ENCODE data around the gene OR5M10. TPM values are rescaled to one million over a fixed set of nuclear protein-coding genes. Genes with fewer than 3 reads are reported as not detected.
"Not testable (repeated sequence)": the region's sequence is repeated elsewhere in the genome, so short reads cannot be mapped to it uniquely, and the experiment has no call there.

OR5M10 gene
- not detected for polyA plus RNA-seq (ENCODE audit: insufficient read length in 3 of 3)
- long read RNA-seq, donor 1: 0 reads
- long read RNA-seq, donor 2: 0 reads
- long read RNA-seq, donor 3: 0 reads
- long read RNA-seq, donor 4: 0 reads
- long read RNA-seq, donor 5: 0 reads
- long read RNA-seq, donor 6: 0 reads
- long read RNA-seq, donor 7: 0 reads
- long read RNA-seq, donor 8: 0 reads
- long read RNA-seq, donor 9: 0 reads
- long read RNA-seq, donor 10: 0 reads
- long read RNA-seq, donor 11: 0 reads
- long read RNA-seq, donor 12: 0 reads
- long read RNA-seq, donor 13: 0 reads
- long read RNA-seq, donor 14: 0 reads
- long read RNA-seq, donor 15: 0 reads
- long read RNA-seq, donor 16: 0 reads

DNA sequence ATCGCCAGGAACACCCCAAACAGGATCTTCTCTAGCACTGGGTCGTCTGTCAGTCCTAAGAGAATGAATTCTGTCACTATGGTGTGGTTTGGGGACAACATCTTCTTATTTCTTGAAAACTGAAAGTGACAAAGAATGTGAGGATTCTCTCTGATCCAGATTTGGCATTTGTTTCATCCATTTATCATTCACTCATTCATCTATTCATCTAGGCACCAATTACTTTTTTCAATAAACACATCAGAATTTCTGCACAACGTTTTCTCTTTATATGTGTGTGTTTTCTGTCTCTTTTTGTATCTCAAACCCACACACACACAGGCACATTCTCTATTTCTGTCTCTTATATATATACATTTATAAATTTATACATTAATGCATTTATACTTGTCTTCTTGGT lies at the start of gene OR5M10:
Gene OR5M10 (minus strand): TSS at position 101 of the 400 bp plus-strand sequence. CDS start 0 bp downstream, at position 101.
- DNase-seq: no peak

GRCh38 chr11:56625946-56626345 lies 48.4 kb upstream of the OR5M10 start:
- DNase-seq: no peak

DNA sequence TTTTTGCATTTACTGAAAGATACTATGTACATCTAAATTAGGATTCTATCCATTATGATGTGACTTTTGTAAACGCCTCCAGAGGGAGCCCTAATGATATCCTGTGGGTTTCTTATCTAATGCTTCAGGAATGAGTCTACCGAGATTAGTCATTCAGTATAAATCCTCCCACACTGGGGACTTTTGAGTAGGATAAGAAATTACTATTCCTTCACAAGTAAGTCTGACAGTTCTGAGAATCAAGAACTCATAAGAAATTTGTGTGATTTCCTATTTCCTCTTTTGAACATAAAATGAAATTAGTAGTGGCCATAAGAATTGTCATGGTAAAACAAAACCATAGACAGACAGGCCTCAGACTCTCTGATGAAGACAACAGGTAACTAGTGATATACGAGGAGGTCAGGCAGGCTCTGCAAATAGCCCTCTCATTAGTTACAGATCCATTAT lies 47.2 kb upstream of the OR5M10 start:
- DNase-seq: peak; percentile 21

GRCh38 chr11:56611174-56611573 lies 33.7 kb upstream of the OR5M10 start:
- DNase-seq: no peak

DNA sequence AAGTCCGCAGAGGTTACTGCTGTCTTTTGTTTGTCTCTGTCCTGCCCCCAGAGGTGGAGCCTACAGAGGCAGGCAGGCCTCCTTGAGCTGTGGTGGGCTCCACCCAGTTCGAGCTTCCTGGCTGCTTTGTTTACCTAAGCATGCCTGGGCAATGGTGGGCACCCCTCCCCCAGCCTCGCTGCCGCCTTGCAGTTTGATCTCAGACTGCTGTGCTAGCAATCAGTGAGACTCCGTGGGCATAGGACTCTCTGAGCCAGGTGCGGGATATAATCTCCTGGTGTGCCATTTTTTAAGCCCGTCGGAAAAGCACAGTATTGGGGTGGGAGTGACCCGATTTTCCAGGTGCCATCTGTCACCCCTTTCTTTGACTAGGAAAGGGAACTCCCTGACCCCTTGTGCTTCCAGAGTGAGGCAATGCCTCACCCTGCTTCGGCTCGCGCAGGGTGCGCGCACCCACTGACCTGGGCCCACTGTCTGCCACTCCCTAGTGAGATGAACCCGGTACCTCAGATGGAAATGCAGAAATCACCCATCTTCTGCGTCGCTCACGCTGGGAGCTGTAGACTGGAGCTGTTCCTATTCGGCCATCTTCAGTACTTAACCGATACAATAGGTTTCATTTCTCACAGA lies 14.7 kb upstream of the OR5M10 start:
- not testable (repeated sequence) for DNase-seq

DNA sequence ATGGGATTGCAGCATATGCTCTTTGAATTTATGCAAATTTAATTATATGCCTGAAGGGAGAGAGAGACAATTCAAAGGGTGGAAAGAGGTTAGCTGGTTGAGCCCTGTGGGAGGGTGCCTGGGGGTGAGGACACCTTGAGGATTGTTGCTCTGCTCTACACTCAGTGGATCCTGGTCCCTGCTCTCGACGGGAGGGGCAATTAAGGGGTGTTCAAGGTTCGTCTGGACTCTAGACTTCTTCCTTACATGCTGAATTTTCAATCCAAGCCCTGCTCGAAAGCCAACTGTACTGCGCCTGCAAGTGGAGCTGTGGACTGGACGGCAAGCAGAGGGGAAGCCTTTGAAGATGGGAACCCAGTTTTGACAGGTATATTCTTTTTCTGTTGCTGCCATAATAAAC lies 18.9 kb downstream of the OR5M10 start:
- DNase-seq: no peak

- not testable (repeated sequence) for DNase-seq
These were observed 22.8 kb downstream of the OR5M10 start for GRCh38 chr11:56554691-56555090.

GRCh38 chr11:56545531-56545930 lies 32.0 kb downstream of the OR5M10 start:
- DNase-seq: no peak

DNA sequence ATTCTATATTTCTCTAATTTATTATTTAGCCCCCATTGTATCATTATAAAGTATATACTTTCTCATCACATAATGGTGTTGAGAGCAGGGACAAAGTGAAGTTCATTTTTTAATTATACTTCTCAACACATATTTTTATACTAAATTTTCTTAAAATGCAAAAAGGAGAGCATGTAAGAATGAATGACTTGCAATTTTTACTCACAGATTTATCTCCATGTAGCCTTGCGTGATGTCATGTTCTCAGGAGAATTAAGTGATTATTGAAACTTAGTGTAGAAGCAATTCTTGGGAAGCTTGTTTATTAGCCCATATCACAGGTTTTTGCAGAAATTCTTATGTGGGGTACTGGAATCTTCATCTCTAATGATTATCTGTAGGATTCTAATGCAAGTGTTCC lies 33.8 kb downstream of the OR5M10 start:
- no peak for DNase-seq

DNA sequence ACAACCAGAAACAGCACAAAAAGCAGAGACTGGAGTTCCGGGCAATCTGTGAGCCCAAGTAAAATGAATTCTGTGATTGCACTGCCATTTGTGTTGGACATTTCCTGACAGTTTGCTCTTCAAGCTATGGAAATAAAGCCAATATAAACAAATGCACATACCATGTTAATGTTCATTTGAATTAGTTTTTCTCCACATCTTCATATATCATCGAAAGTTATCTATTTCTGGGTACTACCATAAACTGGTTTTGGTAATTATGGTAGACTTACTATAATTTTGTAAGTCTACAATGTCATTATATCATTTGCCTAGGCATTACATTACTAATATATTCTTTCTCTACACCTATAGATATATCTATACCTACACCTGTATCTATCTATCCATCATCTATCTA lies 34.4 kb downstream of the OR5M10 start, which contains the start of gene OR5M11:
Gene OR5M11 (minus strand): TSS at position 101 of the 400 bp plus-strand sequence. CDS start 0 bp downstream, at position 101.
- DNase-seq: no peak

DNA sequence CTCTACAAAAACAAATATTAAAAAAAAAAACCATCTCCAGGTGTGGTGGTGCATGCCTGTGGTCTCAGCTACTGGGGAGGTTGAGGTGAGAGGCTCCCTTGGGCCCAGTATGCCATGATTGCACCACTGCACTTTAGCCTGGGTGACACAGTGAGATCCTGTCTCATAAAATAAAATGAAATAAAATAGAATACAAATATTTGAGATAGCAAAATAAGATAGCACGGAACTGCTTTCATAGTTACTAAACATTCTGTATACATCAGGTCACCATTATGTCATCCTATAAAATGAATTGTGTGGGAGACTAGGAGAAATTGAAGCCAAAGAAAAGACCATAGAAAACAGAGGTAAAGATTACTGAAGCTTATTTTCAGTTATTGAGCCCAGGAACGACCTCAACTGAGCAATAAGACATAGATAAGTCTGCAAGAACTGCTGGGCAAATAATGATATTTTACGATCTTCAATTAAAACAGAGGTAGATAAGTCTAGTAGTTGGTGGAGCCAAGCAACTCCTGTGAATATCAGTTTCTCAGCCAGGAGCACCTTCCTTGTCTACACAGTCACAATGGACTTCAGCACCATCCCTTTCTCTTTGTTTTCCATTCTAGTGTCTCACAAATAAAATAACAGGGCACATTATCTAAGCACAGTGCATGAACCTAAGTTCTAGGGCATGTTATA lies 44.3 kb downstream of the OR5M10 start:
- no peak for DNase-seq

DNA sequence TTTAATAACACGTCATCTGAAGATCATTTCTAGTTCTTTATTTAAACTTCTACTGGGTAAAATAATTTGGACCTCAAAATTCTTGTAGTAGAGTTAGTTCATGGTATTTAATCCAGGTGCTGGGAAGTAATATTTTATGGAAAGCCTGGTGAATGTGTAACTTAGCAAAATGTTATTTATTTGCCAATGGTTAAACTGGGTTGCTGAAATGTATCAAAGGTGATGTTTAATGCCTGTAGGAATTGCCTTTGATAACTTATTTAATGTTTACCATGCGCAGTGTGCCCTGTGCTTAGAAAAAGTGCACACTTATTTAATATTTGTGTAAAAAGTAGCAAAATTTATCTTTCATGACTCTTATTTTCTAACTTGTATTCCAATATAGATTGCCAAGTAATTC lies 45.7 kb downstream of the OR5M10 start:
- DNase-seq: no peak

Other genes with a start within 250 kb of the OR5M10 start
- not detected for gene OR8K1, start 231.7 kb downstream of the OR5M10 start, polyA plus RNA-seq (ENCODE audit: insufficient read length in 3 of 3)
- gene OR8J1, start 223.4 kb downstream of the OR5M10 start, polyA plus RNA-seq (ENCODE audit: insufficient read length in 3 of 3): not detected
- not detected for gene OR8U1, start 202.1 kb downstream of the OR5M10 start, polyA plus RNA-seq (ENCODE audit: insufficient read length in 3 of 3)
- gene OR5AL1, start 165.0 kb downstream of the OR5M10 start, polyA plus RNA-seq (ENCODE audit: insufficient read length in 3 of 3): not detected
- not detected for gene OR5M3, start 104.4 kb downstream of the OR5M10 start, polyA plus RNA-seq (ENCODE audit: insufficient read length in 3 of 3)
- not detected for gene OR5M8, start 86.4 kb downstream of the OR5M10 start, polyA plus RNA-seq (ENCODE audit: insufficient read length in 3 of 3)
- gene OR5M11, start 34.5 kb downstream of the OR5M10 start, polyA plus RNA-seq (ENCODE audit: insufficient read length in 3 of 3): not detected
- not detected for gene OR5M1, start 37.2 kb upstream of the OR5M10 start, polyA plus RNA-seq (ENCODE audit: insufficient read length in 3 of 3)
- gene OR5AP2, start 64.7 kb upstream of the OR5M10 start, polyA plus RNA-seq (ENCODE audit: insufficient read length in 3 of 3): not detected
- not detected for gene OR5AR1, start 86.0 kb upstream of the OR5M10 start, polyA plus RNA-seq (ENCODE audit: insufficient read length in 3 of 3)
- not detected for gene OR9G1, start 121.4 kb upstream of the OR5M10 start, polyA plus RNA-seq (ENCODE audit: insufficient read length in 3 of 3)
- gene OR9G4, start 171.0 kb upstream of the OR5M10 start, polyA plus RNA-seq (ENCODE audit: insufficient read length in 3 of 3): not detected